Liver (tissue), 9 donors: ENCODE data around the gene SLC30A3. TPM values are rescaled to one million over a fixed set of nuclear protein-coding genes. Genes with fewer than 3 reads are reported as not detected.

Experiments used
- DNase-seq: peaks from one replicate; pipeline ENCODE4 v3.0.0-alpha.2; 2017; ENCODE audit warnings: low spot score
- H3K27ac ChIP-seq, 2 donors: one replicate each; pipeline ENCODE4 v1.7.0; 2013; ENCODE audit warnings: inconsistent platforms in 2 of 2, low read length in 2 of 2, control low read depth in 1 of 2, low read depth in 1 of 2, mild to moderate bottlenecking in 1 of 2
- H3K27me3 ChIP-seq, 4 donors: one replicate each; pipeline versions ENCODE4 v1.6.1 to v1.7.0; 2013; ENCODE audit warnings: low read length in 3 of 4, inconsistent platforms in 1 of 4, mild to moderate bottlenecking in 1 of 4, moderate library complexity in 1 of 4; ENCODE audit not compliant: control insufficient read depth in 4 of 4, insufficient read depth in 4 of 4
- H3K36me3 ChIP-seq, 4 donors: one replicate each; pipeline versions ENCODE4 v1.6.1 to v1.7.0; 2013; ENCODE audit warnings: low read length in 3 of 4, mild to moderate bottlenecking in 3 of 4, low read depth in 1 of 4, moderate library complexity in 1 of 4; ENCODE audit not compliant: control insufficient read depth in 4 of 4, insufficient read depth in 3 of 4
- H3K4me1 ChIP-seq, 4 donors: one replicate each; pipeline versions ENCODE4 v1.6.1 to v1.7.0; 2013; ENCODE audit warnings: low read length in 3 of 4, mild to moderate bottlenecking in 3 of 4, moderate library complexity in 1 of 4; ENCODE audit not compliant: control insufficient read depth in 4 of 4, insufficient read depth in 4 of 4
- H3K4me3 ChIP-seq, 3 donors: one replicate each; pipeline versions ENCODE4 v1.6.1 to v1.7.0; 2013; ENCODE audit warnings: low read length in 3 of 3, control low read depth in 1 of 3, low read depth in 1 of 3, mild to moderate bottlenecking in 1 of 3
- H3K9ac ChIP-seq, 2 donors: one replicate each; pipeline ENCODE4 v1.7.0; 2013; ENCODE audit warnings: low read length in 2 of 2, mild to moderate bottlenecking in 2 of 2, moderate library complexity in 2 of 2, control low read depth in 1 of 2, low read depth in 1 of 2
- H3K9me3 ChIP-seq, 4 donors: one replicate each; pipeline versions ENCODE4 v1.6.1 to v1.7.0; 2013; ENCODE audit warnings: low read length in 3 of 4; ENCODE audit not compliant: control insufficient read depth in 4 of 4
- CTCF ChIP-seq: fragments of 150-350 bp; IDR thresholded peaks from 2 replicates; pipeline ENCODE4 v1.5.1; 2017; ENCODE audit warnings: improper control_type of control experiment, low read depth, low read length; ENCODE audit not compliant: missing input control
- FOXA1 ChIP-seq: IDR thresholded peaks from 2 replicates; pipeline ENCODE4 v1.6.1; 2016; ENCODE audit warnings: antibody characterized with exemption
- FOXA2 ChIP-seq: IDR thresholded peaks from 2 replicates; pipeline ENCODE4 v1.6.1; 2016; ENCODE audit warnings: antibody characterized with exemption
- GABPA ChIP-seq, 2 donors: IDR thresholded peaks in 1 of 2; conservative IDR thresholded peaks in 1 of 2; 2 replicates each; pipeline ENCODE4 v1.6.1; 2016; ENCODE audit warnings: antibody characterized with exemption in 2 of 2, mild to moderate bottlenecking in 1 of 2, moderate library complexity in 1 of 2
- HNF4A ChIP-seq, 2 donors: conservative IDR thresholded peaks; 2 replicates each; pipeline ENCODE4 v1.6.1; 2016; ENCODE audit warnings: antibody characterized with exemption in 2 of 2, mild to moderate bottlenecking in 2 of 2
- HNF4G ChIP-seq: IDR thresholded peaks from 2 replicates; pipeline ENCODE4 v1.6.1; 2016; ENCODE audit warnings: antibody characterized with exemption
- JUND ChIP-seq, 2 donors: IDR thresholded peaks; 2 replicates each; pipeline ENCODE4 v1.6.1; 2016; ENCODE audit warnings: antibody characterized with exemption in 2 of 2
- MAX ChIP-seq: IDR thresholded peaks from 2 replicates; pipeline ENCODE4 v1.6.1; 2016; ENCODE audit warnings: antibody characterized with exemption
- NR2F2 ChIP-seq: IDR thresholded peaks from 2 replicates; pipeline ENCODE4 v1.6.1; 2016; ENCODE audit warnings: antibody characterized with exemption
- RAD21 ChIP-seq, 2 donors: IDR thresholded peaks; 2 replicates each; pipeline ENCODE4 v1.6.1; 2016; ENCODE audit warnings: antibody characterized with exemption in 2 of 2, mild to moderate bottlenecking in 2 of 2
- REST ChIP-seq: IDR thresholded peaks from 2 replicates; pipeline ENCODE4 v1.6.1; 2016; ENCODE audit warnings: antibody characterized with exemption, mild to moderate bottlenecking
- TAF1 ChIP-seq: conservative IDR thresholded peaks from 2 replicates; pipeline ENCODE4 v1.6.1; 2016; ENCODE audit warnings: antibody characterized with exemption, mild to moderate bottlenecking
- YY1 ChIP-seq: IDR thresholded peaks from 2 replicates; pipeline ENCODE4 v1.6.1; 2016; ENCODE audit warnings: antibody characterized with exemption, mild to moderate bottlenecking
- WGBS: extraction: QIAGEN DNeasy Blood & Tissue Kit; methylation state at CpG from one replicate; pipeline ENCODE4 v1.1.7; 2013; 5-methylcytosine and 5-hydroxymethylcytosine counted together
- polyA plus RNA-seq, 2 donors: library from polyadenylated mRNA; stranded (reverse) in 1 of 2; unstranded in 1 of 2; fragments of 200-250 nt in 1 of 2; fragments of >200 nt in 1 of 2; fragmentation: Nextera tagmentation in 1 of 2; extraction: Ambion mirVana in 1 of 2; gene quantifications; one replicate each; pipeline versions ENCODE4 v1.2.1 to v1.2.3, GENCODE V29; 2013 to 2015
- total RNA-seq, 2 donors: library from RNA; depleted of rRNA; stranded (reverse); fragments of >200 nt; gene quantifications; one replicate each; pipeline ENCODE4 v1.2.3, GENCODE V29; 2014
- TF ChIP-seq, protein P1 (sequence below): IDR thresholded peaks from 2 replicates; pipeline ENCODE4 v1.6.1; 2016; ENCODE audit warnings: antibody characterized with exemption
- donor health status: healthy.
- donor health status: healthy.
- donor health status: healthy.
- donor health status: healthy.
- donor health status: healthy.

Gene SLC30A3
- total and polyA plus RNA-seq, 4 donors = 0.20 TPM; not detected in 3

DNA sequence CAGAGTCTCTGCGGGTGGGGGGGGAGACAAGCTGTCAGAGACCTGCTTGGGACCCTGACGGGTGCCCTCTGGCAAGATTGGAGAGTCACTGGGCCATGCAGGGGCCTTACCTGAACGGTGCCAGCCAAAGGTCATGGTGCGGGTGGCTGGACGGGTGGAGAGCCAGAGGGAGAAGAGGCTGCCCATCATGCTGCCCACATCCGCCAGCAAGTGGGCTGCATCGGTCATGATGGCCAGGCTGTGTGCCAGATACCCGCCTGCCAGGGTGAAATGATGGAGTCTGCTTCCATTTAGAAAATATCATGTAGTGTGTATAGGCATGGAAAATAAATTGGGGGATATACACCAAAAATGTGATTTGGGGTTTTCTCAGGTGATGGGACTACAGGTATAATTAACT, 4.8 kb downstream of the SLC30A3 start:
- H3K9ac ChIP-seq = no peak overlapping the region
- H3K4me1 ChIP-seq = peaks cover 0 to 14% (median 10%) of the 10 kb centered on the region in 4 donors
- peaks cover 0 to 24% (median 0%) of the 10 kb centered on the region in 4 donors for H3K27me3 ChIP-seq
- no peak overlapping the region for H3K27ac ChIP-seq
- no peak overlapping the region for H3K4me3 ChIP-seq
- H3K9me3 ChIP-seq = no peaks in the 10 kb centered on the region
- TF ChIP-seq FOXA1 = no peak
- WGBS = 86% methylated on average over 8 of the region's 8 CpGs
- H3K36me3 ChIP-seq = no peaks in the 10 kb centered on the region
- DNase-seq = no peak

- Histone ChIP-seq H3K4me3 (no peak overlapping the region), H3K27ac (no peak overlapping the region), H3K9ac (no peak overlapping the region), H3K4me1 (peaks cover 0 to 3% (median 1%) of the 10 kb centered on the region in 4 donors), H3K9me3 (no peaks in the 10 kb centered on the region), H3K36me3 (no peaks in the 10 kb centered on the region), H3K27me3 (peaks cover 0 to 24% (median 0%) of the 10 kb centered on the region in 4 donors)
- WGBS = 74% methylated on average over 7 of the region's 7 CpGs
- no peak for DNase-seq
- no peak for TF ChIP-seq HNF4A (conservative IDR thresholded peaks at IDR 0.05)
- TF ChIP-seq NR2F2 = no peak
- no peak for TF ChIP-seq FOXA2
- no peak for TF ChIP-seq RAD21 (IDR thresholded peaks at IDR 0.05)
- no peak for TF ChIP-seq TAF1
- TF ChIP-seq MAX = no peak
- no peak for TF ChIP-seq REST
- TF ChIP-seq GABPA (IDR thresholded peaks at IDR 0.05 in 1 of 2, conservative IDR thresholded peaks at IDR 0.05 in 1 of 2) = no peak
- TF ChIP-seq HNF4G = no peak
- no peak for TF ChIP-seq CTCF
- TF ChIP-seq, protein P1, sequence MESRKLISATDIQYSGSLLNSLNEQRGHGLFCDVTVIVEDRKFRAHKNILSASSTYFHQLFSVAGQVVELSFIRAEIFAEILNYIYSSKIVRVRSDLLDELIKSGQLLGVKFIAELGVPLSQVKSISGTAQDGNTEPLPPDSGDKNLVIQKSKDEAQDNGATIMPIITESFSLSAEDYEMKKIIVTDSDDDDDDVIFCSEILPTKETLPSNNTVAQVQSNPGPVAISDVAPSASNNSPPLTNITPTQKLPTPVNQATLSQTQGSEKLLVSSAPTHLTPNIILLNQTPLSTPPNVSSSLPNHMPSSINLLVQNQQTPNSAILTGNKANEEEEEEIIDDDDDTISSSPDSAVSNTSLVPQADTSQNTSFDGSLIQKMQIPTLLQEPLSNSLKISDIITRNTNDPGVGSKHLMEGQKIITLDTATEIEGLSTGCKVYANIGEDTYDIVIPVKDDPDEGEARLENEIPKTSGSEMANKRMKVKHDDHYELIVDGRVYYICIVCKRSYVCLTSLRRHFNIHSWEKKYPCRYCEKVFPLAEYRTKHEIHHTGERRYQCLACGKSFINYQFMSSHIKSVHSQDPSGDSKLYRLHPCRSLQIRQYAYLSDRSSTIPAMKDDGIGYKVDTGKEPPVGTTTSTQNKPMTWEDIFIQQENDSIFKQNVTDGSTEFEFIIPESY = no peak
- TF ChIP-seq YY1 = no peak
- no peak for TF ChIP-seq JUND (IDR thresholded peaks at IDR 0.05)
- no peak for TF ChIP-seq FOXA1
Measured at GRCh38 chr2:27256855-27257454, 5.9 kb downstream of the SLC30A3 start.
